Endothelial cell (in vitro differentiated cells): ENCODE data around the gene CERK. TPM values are rescaled to one million over a fixed set of nuclear protein-coding genes. Genes with fewer than 3 reads are reported as not detected.

Experiments
- DNase-seq: peaks from one replicate; pipeline ENCODE4 v3.0.0; 2021; ENCODE audit warnings: low spot score
- H3K27ac Mint-ChIP-seq: one replicate; pipeline ENCODE4 v1.8.0; 2021; ENCODE audit warnings: mixed read lengths, inconsistent platforms; ENCODE audit not compliant: unreplicated experiment
- H3K27me3 Mint-ChIP-seq: one replicate; pipeline ENCODE4 v1.8.0; 2021; ENCODE audit warnings: mild to moderate bottlenecking, moderate library complexity, mixed read lengths, inconsistent platforms; ENCODE audit not compliant: unreplicated experiment
- H3K36me3 Mint-ChIP-seq: one replicate; pipeline ENCODE4 v1.8.0; 2021; ENCODE audit warnings: mild to moderate bottlenecking, low read depth, mixed read lengths, inconsistent platforms; ENCODE audit not compliant: unreplicated experiment
- H3K4me1 Mint-ChIP-seq: one replicate; pipeline ENCODE4 v1.8.0; 2021; ENCODE audit warnings: mild to moderate bottlenecking, mixed read lengths, inconsistent platforms; ENCODE audit not compliant: unreplicated experiment
- H3K4me3 Mint-ChIP-seq: one replicate; pipeline ENCODE4 v1.8.0; 2021; ENCODE audit warnings: mild to moderate bottlenecking, mixed read lengths, inconsistent platforms; ENCODE audit not compliant: unreplicated experiment
- H3K9me3 Mint-ChIP-seq: one replicate; pipeline ENCODE4 v1.8.0; 2021; ENCODE audit warnings: mixed read lengths, inconsistent platforms; ENCODE audit not compliant: unreplicated experiment
- total RNA-seq: library from RNA; stranded (reverse); fragmentation: NEBNext Ultra II Directional; extraction: Animal tissue kit (Norgen Biotek cat#: 25700); gene quantifications from one replicate; pipeline ENCODE4 v1.2.1, GENCODE V29; 2021; ENCODE audit not compliant: unreplicated experiment
- TF ChIP-seq, protein P1 (sequence below): fragments of 200-600 bp; sonication (generic); IDR thresholded peaks from one replicate; pipeline ENCODE4 v1.5.0; 2021; ENCODE audit warnings: antibody characterized with exemption; ENCODE audit not compliant: unreplicated experiment

Gene CERK
- total RNA-seq, 1 donor from 2014 or later: 57.7 TPM

DNA sequence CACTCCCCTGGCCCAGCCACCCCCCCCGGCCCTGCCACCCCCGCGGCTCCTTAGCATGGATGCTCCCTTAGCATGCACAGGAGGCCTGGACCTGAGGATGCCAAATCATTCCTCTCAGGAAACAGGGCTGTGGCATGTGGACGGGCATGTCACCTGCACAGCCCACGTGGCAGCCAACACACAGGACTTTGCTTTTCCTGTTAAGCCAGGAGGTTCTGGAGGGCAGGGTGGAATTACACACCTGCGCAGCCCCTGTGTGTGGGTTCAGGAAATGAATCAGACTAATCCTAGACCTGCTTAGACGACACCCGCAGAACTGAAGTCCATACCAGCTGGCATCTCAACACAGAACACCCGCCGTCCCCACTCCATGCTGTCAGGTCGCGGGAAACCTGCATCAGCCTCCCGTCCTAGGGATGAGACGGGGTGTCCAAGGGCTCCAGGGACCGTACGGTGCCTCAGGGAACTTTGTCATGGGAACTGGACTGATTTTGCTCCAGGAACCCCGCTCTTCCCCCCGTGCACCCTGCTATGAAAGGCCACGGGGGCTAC, 10.2 kb downstream of the CERK start:
- Mint-ChIP-seq H3K27ac (no peak overlapping the region), H3K27me3 (peaks cover 9% of the 10 kb centered on the region), H3K4me3 (no peak overlapping the region), H3K4me1 (peaks cover 5% of the 10 kb centered on the region), H3K36me3 (peaks cover 27% of the 10 kb centered on the region), H3K9me3 (no peaks in the 10 kb centered on the region)
- TF ChIP-seq, protein P1, sequence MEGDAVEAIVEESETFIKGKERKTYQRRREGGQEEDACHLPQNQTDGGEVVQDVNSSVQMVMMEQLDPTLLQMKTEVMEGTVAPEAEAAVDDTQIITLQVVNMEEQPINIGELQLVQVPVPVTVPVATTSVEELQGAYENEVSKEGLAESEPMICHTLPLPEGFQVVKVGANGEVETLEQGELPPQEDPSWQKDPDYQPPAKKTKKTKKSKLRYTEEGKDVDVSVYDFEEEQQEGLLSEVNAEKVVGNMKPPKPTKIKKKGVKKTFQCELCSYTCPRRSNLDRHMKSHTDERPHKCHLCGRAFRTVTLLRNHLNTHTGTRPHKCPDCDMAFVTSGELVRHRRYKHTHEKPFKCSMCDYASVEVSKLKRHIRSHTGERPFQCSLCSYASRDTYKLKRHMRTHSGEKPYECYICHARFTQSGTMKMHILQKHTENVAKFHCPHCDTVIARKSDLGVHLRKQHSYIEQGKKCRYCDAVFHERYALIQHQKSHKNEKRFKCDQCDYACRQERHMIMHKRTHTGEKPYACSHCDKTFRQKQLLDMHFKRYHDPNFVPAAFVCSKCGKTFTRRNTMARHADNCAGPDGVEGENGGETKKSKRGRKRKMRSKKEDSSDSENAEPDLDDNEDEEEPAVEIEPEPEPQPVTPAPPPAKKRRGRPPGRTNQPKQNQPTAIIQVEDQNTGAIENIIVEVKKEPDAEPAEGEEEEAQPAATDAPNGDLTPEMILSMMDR: no peak
- no peak for DNase-seq

DNA sequence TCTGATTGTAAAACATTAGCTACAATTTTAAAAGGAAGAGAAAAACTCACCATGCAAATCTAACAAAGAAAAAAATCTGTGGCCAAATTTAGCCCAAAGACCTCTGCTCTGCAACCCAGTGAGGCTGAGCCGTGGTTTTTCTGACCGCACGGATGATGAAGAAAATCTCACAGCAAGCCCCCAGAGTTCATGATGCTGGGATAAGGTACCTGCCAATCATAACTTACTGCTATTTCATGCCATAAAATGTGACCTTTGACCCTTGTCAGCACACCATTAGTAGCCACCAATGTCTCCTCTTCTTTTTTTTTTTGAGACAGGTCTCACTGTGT, 11.1 kb downstream of the CERK start:
- TF ChIP-seq, protein P1: no peak
- no peaks in the 10 kb centered on the region for H3K9me3 Mint-ChIP-seq

DNA sequence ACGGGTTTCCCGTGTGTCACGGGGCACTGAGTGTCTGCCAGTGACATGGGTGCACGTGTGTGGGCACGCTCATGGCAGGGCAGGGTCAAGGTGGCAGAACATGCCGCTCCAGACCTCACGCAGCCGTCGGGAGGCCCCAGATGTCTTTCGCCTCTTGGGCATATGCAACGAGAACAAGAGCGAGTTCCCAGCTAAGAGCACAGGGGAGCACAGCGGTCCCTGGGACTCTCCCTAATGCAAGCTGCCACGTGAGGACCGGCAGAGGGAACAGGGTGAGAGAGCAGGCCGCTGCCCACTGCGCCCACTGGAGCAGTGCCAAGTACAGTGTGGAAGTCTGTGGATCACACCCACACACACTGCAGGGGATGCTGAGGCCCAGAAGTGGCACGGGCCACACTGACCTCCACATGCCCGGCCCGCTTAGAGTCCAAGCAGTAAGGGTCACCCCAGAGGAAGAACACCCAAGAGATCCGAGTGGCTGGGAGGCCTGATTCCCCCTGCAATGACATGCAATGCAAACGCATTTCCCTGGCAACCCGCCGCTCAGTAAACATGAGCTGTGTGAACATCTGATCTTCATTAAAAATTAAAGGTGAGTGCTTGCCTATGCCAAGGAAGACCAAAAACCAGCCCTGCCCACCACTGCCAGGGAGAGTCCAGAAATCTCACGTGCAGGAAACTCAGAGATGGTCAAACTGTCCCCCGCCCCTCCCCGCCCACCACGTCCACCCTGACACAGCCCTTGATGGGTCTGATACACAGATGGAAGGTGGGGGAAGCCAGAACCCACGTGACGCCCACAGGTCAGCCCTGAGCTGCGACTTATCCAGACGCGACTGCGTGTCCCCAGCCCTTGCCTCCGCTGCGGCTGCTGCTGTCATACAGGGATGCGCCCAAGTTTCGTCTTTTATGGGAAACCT, 11.7 kb downstream of the CERK start:
- H3K9me3 Mint-ChIP-seq: no peaks in the 10 kb centered on the region
- H3K27me3 Mint-ChIP-seq: peaks cover 9% of the 10 kb centered on the region
- H3K4me3 Mint-ChIP-seq: no peak overlapping the region
- peaks cover 23% of the 10 kb centered on the region for H3K36me3 Mint-ChIP-seq
- DNase-seq: no peak
- TF ChIP-seq, protein P1: no peak
- H3K4me1 Mint-ChIP-seq: no peaks in the 10 kb centered on the region
- no peak overlapping the region for H3K27ac Mint-ChIP-seq

More for the DNA sequence above, 11.1 kb downstream of the CERK start:
- peaks cover 9% of the 10 kb centered on the region for H3K27me3 Mint-ChIP-seq
- H3K4me3 Mint-ChIP-seq: no peak overlapping the region
- no peak for DNase-seq
- H3K4me1 Mint-ChIP-seq: peaks cover 5% of the 10 kb centered on the region
- H3K27ac Mint-ChIP-seq: no peak overlapping the region
- peaks cover 27% of the 10 kb centered on the region for H3K36me3 Mint-ChIP-seq

DNA sequence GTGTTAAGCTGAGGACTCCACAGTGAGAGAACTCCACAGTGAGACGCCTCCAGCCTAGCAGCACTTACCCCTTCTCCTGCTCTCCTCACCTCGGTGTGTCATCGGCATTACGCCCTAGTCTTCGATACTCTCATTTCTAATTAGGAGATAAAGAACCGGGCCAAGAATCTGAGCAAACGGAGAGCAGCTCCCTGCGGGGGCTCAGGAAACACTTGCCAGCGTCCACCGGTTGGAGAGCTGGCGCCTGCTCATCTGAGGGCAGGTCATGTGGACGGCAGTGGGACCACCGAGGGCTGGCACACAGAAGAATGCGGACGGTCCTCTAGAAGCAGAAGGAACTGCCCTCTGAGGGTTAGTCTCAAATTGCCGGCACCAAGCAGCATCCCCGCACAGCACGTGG, 13.0 kb downstream of the CERK start:
- Mint-ChIP-seq H3K36me3 (peaks cover 17% of the 10 kb centered on the region), H3K27me3 (peaks cover 9% of the 10 kb centered on the region), H3K4me1 (no peaks in the 10 kb centered on the region), H3K27ac (no peak overlapping the region), H3K4me3 (no peak overlapping the region), H3K9me3 (no peaks in the 10 kb centered on the region)
- TF ChIP-seq, protein P1: no peak
- DNase-seq: no peak

GRCh38 chr22:46723882-46724281, 14.2 kb downstream of the CERK start:
- H3K27ac Mint-ChIP-seq: no peak overlapping the region
- TF ChIP-seq, protein P1: no peak
- peaks cover 22% of the 10 kb centered on the region for H3K36me3 Mint-ChIP-seq
- H3K4me1 Mint-ChIP-seq: no peaks in the 10 kb centered on the region
- no peak overlapping the region for H3K4me3 Mint-ChIP-seq
- no peaks in the 10 kb centered on the region for H3K9me3 Mint-ChIP-seq
- H3K27me3 Mint-ChIP-seq: peaks cover 7% of the 10 kb centered on the region
- DNase-seq: no peak
